ENCODE data around the gene FCRLA.

Gene FCRLA

GRCh38 chr1:161725908-161726472 is 19.0 kb downstream of the FCRLA start:
- Histone ChIP-seq H3K4me2 (ENCODE audit: low read depth, low read length) (peak overlapping the region; percentile 100), H3K9me2 (replicated peaks; ENCODE audit: insufficient read depth, low read length) (no peaks in the 10 kb centered on the region), H3K27ac (ENCODE audit: low read length) (no peak overlapping the region; the same call in 1 of the 2 replicates), H3K9ac (ENCODE audit: low read length) (peak overlapping the region; percentile 57; the same call in 1 of the 2 replicates), H3F3A (ENCODE audit: insufficient read depth, low read length) (peaks cover 17% of the 10 kb centered on the region), H3K4me1 (ENCODE audit: low read length) (peaks cover 9% of the 10 kb centered on the region; the same call in 1 of the 2 replicates), H3K27me3 (replicated peaks; ENCODE audit: insufficient read depth, low read length) (peaks cover 6% of the 10 kb centered on the region; the same call in 1 of the 2 replicates), H3K4me3 (ENCODE audit: low read length) (peak overlapping the region; percentile 89), H3K79me2 (ENCODE audit: low read length) (no peaks in the 10 kb centered on the region), H4K20me1 (ENCODE audit: insufficient read depth, low read length) (no peaks in the 10 kb centered on the region), H3K9me3 (replicated peaks; ENCODE audit: insufficient read depth, low read length) (no peaks in the 10 kb centered on the region), H3K36me3 (replicated peaks; ENCODE audit: insufficient read depth, low read length) (no peaks in the 10 kb centered on the region), H2AFZ (ENCODE audit: low read length) (peak overlapping the region; percentile 90)
- TF ChIP-seq EZH2phosphoT487 (IDR thresholded peaks at IDR 0.05; ENCODE audit: low read length): no peak
- TF ChIP-seq CTCF (IDR thresholded peaks at IDR 0.05; ENCODE audit: low read length): peak; percentile 21
- DNase-seq: peak; percentile 42

GRCh38 chr1:161726473-161727255 is 19.6 kb downstream of the FCRLA start:
- no peaks in the 10 kb centered on the region for H3K36me3 ChIP-seq (replicated peaks; ENCODE audit: insufficient read depth, low read length)
- peak overlapping the region; percentile 57 for H3K9ac ChIP-seq (ENCODE audit: low read length)
- H3K4me3 ChIP-seq (ENCODE audit: low read length): peak overlapping the region; percentile 89
- H3K4me1 ChIP-seq (ENCODE audit: low read length): peaks cover 9% of the 10 kb centered on the region; the same call in 1 of the 2 replicates
- TF ChIP-seq CTCF (IDR thresholded peaks at IDR 0.05; ENCODE audit: low read length) (no peak), EZH2 (optimal IDR thresholded peaks at IDR 0.05; ENCODE audit: low read depth, low read length) (no peak), EZH2phosphoT487 (IDR thresholded peaks at IDR 0.05; ENCODE audit: low read length) (no peak)
- peak; percentile 77 for DNase-seq
- H3K9me3 ChIP-seq (replicated peaks; ENCODE audit: insufficient read depth, low read length): no peaks in the 10 kb centered on the region
- no peaks in the 10 kb centered on the region for H3K79me2 ChIP-seq (ENCODE audit: low read length)
- no peak overlapping the region; the same call in 1 of the 2 replicates for H3K27ac ChIP-seq (ENCODE audit: low read length)
- H4K20me1 ChIP-seq (ENCODE audit: insufficient read depth, low read length): no peaks in the 10 kb centered on the region
- peak overlapping the region; percentile 100 for H3K4me2 ChIP-seq (ENCODE audit: low read depth, low read length)
- H3K9me2 ChIP-seq (replicated peaks; ENCODE audit: insufficient read depth, low read length): no peaks in the 10 kb centered on the region
- peak overlapping the region; percentile 90 for H2AFZ ChIP-seq (ENCODE audit: low read length)
- peaks cover 6% of the 10 kb centered on the region; the same call in 1 of the 2 replicates for H3K27me3 ChIP-seq (replicated peaks; ENCODE audit: insufficient read depth, low read length)
- H3F3A ChIP-seq (ENCODE audit: insufficient read depth, low read length): peaks cover 17% of the 10 kb centered on the region

- peaks cover 9% of the 10 kb centered on the region; the same call in 1 of the 2 replicates for H3K4me1 ChIP-seq (ENCODE audit: low read length)
- no peaks in the 10 kb centered on the region for H4K20me1 ChIP-seq (ENCODE audit: insufficient read depth, low read length)
- no peaks in the 10 kb centered on the region for H3K9me2 ChIP-seq (replicated peaks; ENCODE audit: insufficient read depth, low read length)
- H3K4me2 ChIP-seq (ENCODE audit: low read depth, low read length): peak overlapping the region; percentile 86
- peaks cover 17% of the 10 kb centered on the region for H3F3A ChIP-seq (ENCODE audit: insufficient read depth, low read length)
- no peaks in the 10 kb centered on the region for H3K36me3 ChIP-seq (replicated peaks; ENCODE audit: insufficient read depth, low read length)
- DNase-seq: peak; percentile 45
- peaks cover 6% of the 10 kb centered on the region; the same call in 1 of the 2 replicates for H3K27me3 ChIP-seq (replicated peaks; ENCODE audit: insufficient read depth, low read length)
- TF ChIP-seq CTCF (IDR thresholded peaks at IDR 0.05; ENCODE audit: low read length): no peak
- no peak for TF ChIP-seq EZH2phosphoT487 (IDR thresholded peaks at IDR 0.05; ENCODE audit: low read length)
- TF ChIP-seq EZH2 (optimal IDR thresholded peaks at IDR 0.05; ENCODE audit: low read depth, low read length): no peak
- peak overlapping the region; percentile 41; the same call in 1 of the 2 replicates for H3K9ac ChIP-seq (ENCODE audit: low read length)
- no peaks in the 10 kb centered on the region for H3K79me2 ChIP-seq (ENCODE audit: low read length)
- H2AFZ ChIP-seq (ENCODE audit: low read length): peak overlapping the region; percentile 84
- H3K27ac ChIP-seq (ENCODE audit: low read length): peak overlapping the region; percentile 3; the same call in 1 of the 2 replicates
- peak overlapping the region; percentile 89 for H3K4me3 ChIP-seq (ENCODE audit: low read length)
- H3K9me3 ChIP-seq (replicated peaks; ENCODE audit: insufficient read depth, low read length): no peaks in the 10 kb centered on the region
These were observed 20.4 kb downstream of the FCRLA start for GRCh38 chr1:161727256-161727924.
